Neural progenitor cell (in vitro differentiated cells): Measurements from ENCODE around the gene ASNSD1. TPM values are rescaled to one million over a fixed set of nuclear protein-coding genes. Genes with fewer than 3 reads are reported as not detected.

Experiments
- DNase-seq: peaks from one replicate; pipeline ENCODE4 v3.0.0-alpha.2; 2016; ENCODE audit warnings: low spot score
- H2AFZ ChIP-seq: fragments of 200-600 bp; sonication (generic); replicated peaks from 2 replicates; pipeline ENCODE4 v1.6.1; 2016; ENCODE audit warnings: antibody characterized with exemption
- H3F3A ChIP-seq: fragments of 200-600 bp; sonication (generic); 2 replicates; pipeline ENCODE4 v1.6.1; 2016; ENCODE audit warnings: antibody characterized with exemption, low read depth
- H3K27ac ChIP-seq: fragments of 200-600 bp; sonication (generic); 2 replicates; pipeline ENCODE4 v1.5.1; 2016; ENCODE audit warnings: mild to moderate bottlenecking
- H3K27me3 ChIP-seq: fragments of 200-600 bp; sonication (generic); 2 replicates; pipeline ENCODE4 v1.6.1; 2016; ENCODE audit warnings: mild to moderate bottlenecking, moderate library complexity
- H3K36me3 ChIP-seq: fragments of 200-600 bp; sonication (generic); 2 replicates; pipeline ENCODE4 v1.5.1; 2016
- H3K4me1 ChIP-seq: fragments of 200-600 bp; sonication (generic); 2 replicates; pipeline ENCODE4 v1.6.1; 2016; ENCODE audit warnings: mixed run types
- H3K4me2 ChIP-seq: fragments of 200-600 bp; sonication (generic); 2 replicates; pipeline ENCODE4 v1.6.1; 2016
- H3K4me3 ChIP-seq: fragments of 200-600 bp; sonication (generic); 2 replicates; pipeline ENCODE4 v1.5.1; 2016
- H3K79me2 ChIP-seq: fragments of 200-600 bp; sonication (generic); 2 replicates; pipeline ENCODE4 v1.6.1; 2016; ENCODE audit warnings: low read depth
- H3K9ac ChIP-seq: fragments of 200-600 bp; sonication (generic); 2 replicates; pipeline ENCODE4 v1.6.1; 2016
- H3K9me3 ChIP-seq: fragments of 200-600 bp; sonication (generic); 2 replicates; pipeline ENCODE4 v1.5.1; 2016; ENCODE audit warnings: low read depth
- H4K20me1 ChIP-seq: fragments of 200-600 bp; sonication (generic); 2 replicates; pipeline ENCODE4 v1.6.1; 2016; ENCODE audit warnings: low read depth
- H3K27ac Mint-ChIP-seq: 3 replicates; pipeline ENCODE4 v1.8.0; 2021; ENCODE audit warnings: mixed read lengths
- H3K27me3 Mint-ChIP-seq: 2 replicates; pipeline ENCODE4 v1.8.0; 2022; ENCODE audit warnings: low read depth, mild to moderate bottlenecking, inconsistent platforms, moderate library complexity, mixed read lengths; ENCODE audit not compliant: insufficient read depth
- H3K36me3 Mint-ChIP-seq: 3 replicates; pipeline ENCODE4 v1.8.0; 2021; ENCODE audit warnings: mixed read lengths
- H3K4me1 Mint-ChIP-seq: 3 replicates; pipeline ENCODE4 v1.8.0; 2021; ENCODE audit warnings: mixed read lengths
- H3K4me3 Mint-ChIP-seq: 3 replicates; pipeline ENCODE4 v1.8.0; 2021; ENCODE audit warnings: mild to moderate bottlenecking, moderate library complexity, mixed read lengths
- H3K9me3 Mint-ChIP-seq: 3 replicates; pipeline ENCODE4 v1.8.0; 2020; ENCODE audit warnings: mixed read lengths
- EZH2 ChIP-seq: fragments of 200-600 bp; sonication (generic); IDR thresholded peaks from 2 replicates; pipeline ENCODE4 v1.6.1; 2017; ENCODE audit warnings: antibody characterized with exemption, mild to moderate bottlenecking, moderate library complexity
- EZH2phosphoT487 ChIP-seq: fragments of 200-600 bp; sonication (generic); IDR thresholded peaks from 2 replicates; pipeline ENCODE4 v1.6.1; 2017; ENCODE audit warnings: antibody characterized with exemption
- total RNA-seq: library from RNA; depleted of rRNA; stranded (reverse); fragments of >200 nt; gene quantifications from 2 replicates; pipeline ENCODE4 v1.2.3, GENCODE V29; 2015; ENCODE audit warnings: low replicate concordance
- TF ChIP-seq, protein P1 (sequence below): fragments of 200-600 bp; sonication (generic); IDR thresholded peaks from 2 replicates; pipeline ENCODE4 v1.5.1; 2017; ENCODE audit warnings: antibody characterized with exemption, mild to moderate bottlenecking

ASNSD1 gene
- total RNA-seq, 1 donor from 2014 or later = 100 TPM

DNA sequence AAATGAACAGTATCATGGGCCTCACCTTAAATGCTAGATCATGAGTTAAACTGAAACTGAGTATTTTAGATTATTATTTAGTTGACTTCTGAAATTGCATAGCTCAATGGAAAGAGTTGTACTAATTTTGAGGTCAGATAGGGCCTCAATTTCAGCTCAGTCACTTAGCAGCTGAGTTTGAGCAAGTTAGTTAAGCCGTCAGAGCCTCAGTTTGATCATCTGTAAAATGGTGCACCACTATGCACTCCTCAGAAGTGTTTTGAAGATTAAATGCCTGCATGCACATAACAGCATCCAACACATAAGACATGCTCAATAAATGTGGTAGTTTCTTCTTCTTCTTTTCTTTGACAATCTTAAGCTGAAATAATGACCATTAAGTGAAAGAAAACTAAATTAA, 38.2 kb upstream of the ASNSD1 start:
- H3K4me3 Mint-ChIP-seq = no peak overlapping the region

DNA sequence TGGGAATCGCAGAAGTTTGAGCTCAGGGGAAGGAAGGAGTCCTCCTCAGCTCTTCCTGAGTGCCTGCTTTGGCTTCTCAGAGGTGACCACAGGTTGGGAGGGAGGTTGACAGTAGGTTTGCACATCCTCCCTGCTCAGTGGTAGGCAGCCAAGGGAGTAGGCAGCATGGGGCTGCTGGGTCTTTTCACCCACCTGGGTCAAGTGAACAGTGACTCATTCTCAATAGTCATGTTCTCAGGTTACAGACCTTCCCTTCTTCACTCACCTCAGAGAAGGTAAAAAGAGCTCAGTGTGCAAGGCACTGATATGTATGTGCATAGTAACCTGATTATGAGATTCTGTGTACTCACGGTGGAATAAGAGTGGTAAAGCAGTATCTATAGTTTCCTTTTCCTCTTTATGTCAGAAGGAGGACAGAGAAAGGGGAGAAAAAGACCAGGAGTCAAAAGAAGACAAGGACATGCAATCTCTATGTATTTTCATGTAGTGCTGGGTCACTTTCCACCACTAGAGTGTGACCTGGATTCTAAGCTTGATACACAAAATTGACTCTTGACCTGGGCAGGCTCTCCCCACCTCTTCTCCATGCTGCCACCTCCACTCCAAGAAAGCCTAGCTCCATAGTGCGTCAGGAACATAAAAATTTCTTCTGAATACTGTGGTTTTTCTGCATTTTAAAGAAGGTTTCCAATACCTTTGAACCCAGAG, 36.5 kb upstream of the ASNSD1 start:
- H3K79me2 ChIP-seq = no peaks in the 10 kb centered on the region
- H3K4me2 ChIP-seq = no peak overlapping the region
- DNase-seq = no peak
- no peaks in the 10 kb centered on the region for H3K9me3 ChIP-seq
- H3K27me3 ChIP-seq = no peaks in the 10 kb centered on the region
- no peaks in the 10 kb centered on the region for H3K9me3 Mint-ChIP-seq
- H3K9ac ChIP-seq = no peak overlapping the region
- peak overlapping the region; percentile 12 for H2AFZ ChIP-seq
- no peaks in the 10 kb centered on the region for H3K4me1 Mint-ChIP-seq
- no peaks in the 10 kb centered on the region for H3F3A ChIP-seq
- no peak overlapping the region for H3K4me3 Mint-ChIP-seq
- H3K27ac ChIP-seq = no peak overlapping the region
- TF ChIP-seq EZH2 (no peak), EZH2phosphoT487 (no peak)
- TF ChIP-seq, protein P1, sequence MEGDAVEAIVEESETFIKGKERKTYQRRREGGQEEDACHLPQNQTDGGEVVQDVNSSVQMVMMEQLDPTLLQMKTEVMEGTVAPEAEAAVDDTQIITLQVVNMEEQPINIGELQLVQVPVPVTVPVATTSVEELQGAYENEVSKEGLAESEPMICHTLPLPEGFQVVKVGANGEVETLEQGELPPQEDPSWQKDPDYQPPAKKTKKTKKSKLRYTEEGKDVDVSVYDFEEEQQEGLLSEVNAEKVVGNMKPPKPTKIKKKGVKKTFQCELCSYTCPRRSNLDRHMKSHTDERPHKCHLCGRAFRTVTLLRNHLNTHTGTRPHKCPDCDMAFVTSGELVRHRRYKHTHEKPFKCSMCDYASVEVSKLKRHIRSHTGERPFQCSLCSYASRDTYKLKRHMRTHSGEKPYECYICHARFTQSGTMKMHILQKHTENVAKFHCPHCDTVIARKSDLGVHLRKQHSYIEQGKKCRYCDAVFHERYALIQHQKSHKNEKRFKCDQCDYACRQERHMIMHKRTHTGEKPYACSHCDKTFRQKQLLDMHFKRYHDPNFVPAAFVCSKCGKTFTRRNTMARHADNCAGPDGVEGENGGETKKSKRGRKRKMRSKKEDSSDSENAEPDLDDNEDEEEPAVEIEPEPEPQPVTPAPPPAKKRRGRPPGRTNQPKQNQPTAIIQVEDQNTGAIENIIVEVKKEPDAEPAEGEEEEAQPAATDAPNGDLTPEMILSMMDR = no peak
- no peaks in the 10 kb centered on the region for H4K20me1 ChIP-seq
- H3K4me3 ChIP-seq = no peak overlapping the region
- no peak overlapping the region for H3K27ac Mint-ChIP-seq
- H3K36me3 Mint-ChIP-seq = no peaks in the 10 kb centered on the region
- H3K27me3 Mint-ChIP-seq = no peaks in the 10 kb centered on the region
- no peaks in the 10 kb centered on the region for H3K36me3 ChIP-seq
- H3K4me1 ChIP-seq = no peaks in the 10 kb centered on the region

More for the DNA sequence above, 38.2 kb upstream of the ASNSD1 start:
- Mint-ChIP-seq H3K4me1 (no peaks in the 10 kb centered on the region), H3K27me3 (no peaks in the 10 kb centered on the region), H3K27ac (no peak overlapping the region), H3K9me3 (no peaks in the 10 kb centered on the region), H3K36me3 (no peaks in the 10 kb centered on the region)
- Histone ChIP-seq H3K4me3 (no peak overlapping the region), H3K27ac (no peak overlapping the region), H3K27me3 (no peaks in the 10 kb centered on the region), H3K9me3 (no peaks in the 10 kb centered on the region), H2AFZ (no peak overlapping the region), H3K9ac (no peak overlapping the region), H4K20me1 (no peaks in the 10 kb centered on the region), H3F3A (no peaks in the 10 kb centered on the region), H3K4me1 (no peaks in the 10 kb centered on the region), H3K4me2 (no peak overlapping the region), H3K79me2 (no peaks in the 10 kb centered on the region), H3K36me3 (no peaks in the 10 kb centered on the region)
- TF ChIP-seq EZH2 (no peak), EZH2phosphoT487 (no peak)
- TF ChIP-seq, protein P1 = no peak
- no peak for DNase-seq

DNA sequence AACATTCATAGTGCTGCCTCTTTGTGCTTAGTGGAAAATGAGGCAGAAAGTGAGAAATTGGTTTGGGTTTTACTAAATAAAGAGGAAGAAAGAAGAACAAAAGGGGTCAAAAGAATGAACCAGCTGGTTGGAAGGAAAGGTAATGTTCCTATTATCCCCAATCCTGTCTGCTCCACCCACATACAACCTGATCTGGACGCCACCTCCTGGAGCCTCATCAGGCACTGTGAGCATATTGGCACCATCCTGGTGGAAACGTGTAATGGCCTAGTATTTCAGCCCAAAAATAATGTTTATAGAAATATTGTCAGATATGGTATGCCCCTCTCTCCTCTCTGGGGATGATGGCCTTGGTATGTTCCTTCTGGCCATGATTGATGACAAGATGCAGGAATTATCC, 35.6 kb upstream of the ASNSD1 start:
- Mint-ChIP-seq H3K27ac (no peak overlapping the region), H3K4me3 (no peak overlapping the region), H3K36me3 (no peaks in the 10 kb centered on the region), H3K4me1 (no peaks in the 10 kb centered on the region), H3K9me3 (no peaks in the 10 kb centered on the region), H3K27me3 (no peaks in the 10 kb centered on the region)
- Histone ChIP-seq H4K20me1 (no peaks in the 10 kb centered on the region), H3K27me3 (no peaks in the 10 kb centered on the region), H3K4me1 (no peaks in the 10 kb centered on the region), H3K79me2 (no peaks in the 10 kb centered on the region), H3K4me2 (no peak overlapping the region), H3K9ac (no peak overlapping the region), H3K9me3 (no peaks in the 10 kb centered on the region), H2AFZ (no peak overlapping the region), H3K27ac (no peak overlapping the region), H3F3A (no peaks in the 10 kb centered on the region), H3K4me3 (no peak overlapping the region), H3K36me3 (no peaks in the 10 kb centered on the region)
- TF ChIP-seq, protein P1 = no peak
- no peak for TF ChIP-seq EZH2phosphoT487
- TF ChIP-seq EZH2 = no peak
- no peak for DNase-seq
